Loucy (cell line): ENCODE results near the gene MRPL9.

ENCODE experiments used
- EZH2phosphoT487 ChIP-seq: fragments of 200-600 bp; IDR thresholded peaks from 2 replicates; pipeline ENCODE4 v1.6.1; 2018; ENCODE audit warnings: antibody characterized with exemption, mild to moderate bottlenecking, moderate library complexity, borderline replicate concordance
- TF ChIP-seq, protein P1 (sequence below): fragments of 200-600 bp; sonication (generic); conservative IDR thresholded peaks from 2 replicates; pipeline ENCODE4 v1.5.1; 2014; ENCODE audit warnings: mild to moderate bottlenecking, antibody characterized with exemption, low read length

DNA sequence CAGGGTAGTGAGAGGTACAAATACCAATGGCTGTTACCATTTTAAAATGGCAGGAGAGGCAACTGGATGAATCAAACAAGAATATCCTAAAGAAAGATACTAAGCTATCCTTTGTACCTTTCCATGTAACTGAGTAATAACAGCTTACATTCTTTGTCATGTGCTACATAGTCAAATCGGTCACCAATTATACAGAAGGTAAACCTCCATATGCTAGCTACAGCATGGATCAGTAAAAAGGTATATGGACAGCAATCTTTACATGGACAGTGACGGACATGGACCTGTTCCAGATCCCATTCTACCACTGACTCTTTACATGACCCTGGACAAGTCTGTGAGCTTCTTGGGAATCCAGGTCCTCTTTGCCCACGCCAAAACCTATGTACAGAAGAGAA, 13.4 kb upstream of the MRPL9 start:
- TF ChIP-seq, protein P1, sequence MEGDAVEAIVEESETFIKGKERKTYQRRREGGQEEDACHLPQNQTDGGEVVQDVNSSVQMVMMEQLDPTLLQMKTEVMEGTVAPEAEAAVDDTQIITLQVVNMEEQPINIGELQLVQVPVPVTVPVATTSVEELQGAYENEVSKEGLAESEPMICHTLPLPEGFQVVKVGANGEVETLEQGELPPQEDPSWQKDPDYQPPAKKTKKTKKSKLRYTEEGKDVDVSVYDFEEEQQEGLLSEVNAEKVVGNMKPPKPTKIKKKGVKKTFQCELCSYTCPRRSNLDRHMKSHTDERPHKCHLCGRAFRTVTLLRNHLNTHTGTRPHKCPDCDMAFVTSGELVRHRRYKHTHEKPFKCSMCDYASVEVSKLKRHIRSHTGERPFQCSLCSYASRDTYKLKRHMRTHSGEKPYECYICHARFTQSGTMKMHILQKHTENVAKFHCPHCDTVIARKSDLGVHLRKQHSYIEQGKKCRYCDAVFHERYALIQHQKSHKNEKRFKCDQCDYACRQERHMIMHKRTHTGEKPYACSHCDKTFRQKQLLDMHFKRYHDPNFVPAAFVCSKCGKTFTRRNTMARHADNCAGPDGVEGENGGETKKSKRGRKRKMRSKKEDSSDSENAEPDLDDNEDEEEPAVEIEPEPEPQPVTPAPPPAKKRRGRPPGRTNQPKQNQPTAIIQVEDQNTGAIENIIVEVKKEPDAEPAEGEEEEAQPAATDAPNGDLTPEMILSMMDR, result no peak
- no peak for TF ChIP-seq EZH2phosphoT487
